WTC11 (cell line): ENCODE data around the gene CDH20. TPM values are rescaled to one million over a fixed set of nuclear protein-coding genes. Genes with fewer than 3 reads are reported as not detected.
A peak's percentile ranks its signal among the peaks of the same experiment; 100 is the strongest.

Experiments
- ATAC-seq: fragments of 200-7000 bp; cut with Tn5 transposase; 2 replicates; pipeline ENCODE4 v1.10.0; 2021; ENCODE audit warnings: mild to moderate bottlenecking, moderate library complexity
- CTCF ChIA-PET: fragments of 300-600 bp; sonication (Branson Sonifier 250); formaldehyde crosslinking; loops from one replicate; lab custom pipeline; 2021; ENCODE audit warnings: antibody characterized with exemption; lab: Charles Lee
- POLR2A ChIA-PET: fragments of 350-600 bp; sonication (Branson Sonifier 250); formaldehyde crosslinking; loops from one replicate; lab custom pipeline; 2021; ENCODE audit warnings: antibody characterized with exemption; lab: Charles Lee
- DNase-seq: peaks from one replicate; pipeline ENCODE4 v3.0.0; 2021; ENCODE audit warnings: low spot score
- H3K27ac Mint-ChIP-seq: 2 replicates; pipeline ENCODE4 v1.8.0; 2021; ENCODE audit warnings: mixed read lengths
- H3K27me3 Mint-ChIP-seq: 2 replicates; pipeline ENCODE4 v1.8.0; 2021; ENCODE audit warnings: low read depth, mild to moderate bottlenecking, moderate library complexity, mixed read lengths
- H3K36me3 Mint-ChIP-seq: 2 replicates; pipeline ENCODE4 v1.8.0; 2021; ENCODE audit warnings: mixed read lengths
- H3K4me1 Mint-ChIP-seq: 2 replicates; pipeline ENCODE4 v1.8.0; 2022; ENCODE audit warnings: mixed read lengths
- H3K4me3 Mint-ChIP-seq: 2 replicates; pipeline ENCODE4 v1.8.0; 2021; ENCODE audit warnings: mild to moderate bottlenecking, moderate library complexity, mixed read lengths
- H3K9me3 Mint-ChIP-seq: 2 replicates; pipeline ENCODE4 v1.8.0; 2021; ENCODE audit warnings: mixed read lengths
- AR ChIP-seq: fragments of 250-450 bp; sonication (Bioruptor Pico); IDR thresholded peaks from 2 replicates; pipeline ENCODE4 v1.9.0; 2021; ENCODE audit warnings: mild to moderate bottlenecking
- ARID4B ChIP-seq: sonication (generic); formaldehyde crosslinking; IDR thresholded peaks from 2 replicates; pipeline ENCODE4 v1.8.0; 2023; ENCODE audit warnings: missing genetic modification reagents, mild to moderate bottlenecking, borderline replicate concordance
- CTCF ChIP-seq: fragments of 200-600 bp; IDR thresholded peaks from 2 replicates; pipeline ENCODE4 v1.8.0; 2022; ENCODE audit warnings: antibody characterized with exemption
- ETV6 ChIP-seq: sonication (generic); formaldehyde crosslinking; IDR thresholded peaks from 2 replicates; pipeline ENCODE4 v1.8.1; 2022; ENCODE audit warnings: mild to moderate bottlenecking, missing genetic modification reagents
- FOXP4 ChIP-seq: sonication (generic); formaldehyde crosslinking; IDR thresholded peaks from 2 replicates; pipeline ENCODE4 v1.8.0; 2022; ENCODE audit warnings: mild to moderate bottlenecking, missing genetic modification reagents
- GTF2I ChIP-seq: fragments of 250-450 bp; sonication (Bioruptor Pico); conservative IDR thresholded peaks from 2 replicates; pipeline ENCODE4 v1.4.0; 2021; ENCODE audit warnings: mild to moderate bottlenecking
- IRF1 ChIP-seq: sonication (generic); formaldehyde crosslinking; IDR thresholded peaks from 2 replicates; pipeline ENCODE4 v1.8.0; 2023; ENCODE audit warnings: missing genetic modification reagents
- MXD4 ChIP-seq: fragments of 250-450 bp; sonication (Bioruptor Pico); IDR thresholded peaks from 2 replicates; pipeline ENCODE4 v1.8.0; 2021; ENCODE audit warnings: mild to moderate bottlenecking, moderate library complexity, borderline replicate concordance
- PRDM15 ChIP-seq: sonication (generic); formaldehyde crosslinking; IDR thresholded peaks from 2 replicates; pipeline ENCODE4 v1.8.0; 2022; ENCODE audit warnings: missing genetic modification reagents
- SMAD3 ChIP-seq: sonication (generic); formaldehyde crosslinking; IDR thresholded peaks from 2 replicates; pipeline ENCODE4 v1.8.0; 2022; ENCODE audit warnings: missing genetic modification reagents, mild to moderate bottlenecking, borderline replicate concordance
- ZBTB43 ChIP-seq: sonication (generic); formaldehyde crosslinking; IDR thresholded peaks from 2 replicates; pipeline ENCODE4 v1.8.1; 2023; ENCODE audit warnings: mild to moderate bottlenecking, missing genetic modification reagents
- ZNF121 ChIP-seq: sonication (generic); formaldehyde crosslinking; IDR thresholded peaks from 2 replicates; pipeline ENCODE4 v1.8.0; 2023; ENCODE audit warnings: missing genetic modification reagents
- ZNF425 ChIP-seq: fragments of 250-450 bp; sonication (Bioruptor Pico); conservative IDR thresholded peaks from 2 replicates; pipeline ENCODE4 v1.9.0; 2021; ENCODE audit warnings: mild to moderate bottlenecking
- ZNF671 ChIP-seq: fragments of 250-450 bp; sonication (Bioruptor Pico); IDR thresholded peaks from 2 replicates; pipeline ENCODE4 v1.8.0; 2021; ENCODE audit warnings: mild to moderate bottlenecking
- total RNA-seq: library from RNA; stranded (reverse); gene quantifications from 3 replicates; pipeline ENCODE4 v1.2.3, GENCODE V29; 2021

Gene CDH20
- total RNA-seq, 1 experiment from 2014 or later: 0.39 TPM

GRCh38 chr18:61322265-61322873 lies 10.9 kb upstream of the CDH20 start:
- DNase-seq: peak; percentile 89
- H3K27me3 Mint-ChIP-seq: no peaks in the 10 kb centered on the region
- no peak overlapping the region for H3K27ac Mint-ChIP-seq
- H3K4me1 Mint-ChIP-seq: peaks cover under 1% of the 10 kb centered on the region; the same call in 1 of the 2 replicates
- ChIA-PET POLR2A (interaction anchor here (0.6 kb wide), 1 partner anchor 69 kb away, joined by 3 read pairs; no protein-coding TSS in a partner anchor), CTCF (interaction anchor here (0.6 to 3.8 kb wide), 9 partner anchors 11 to 762 kb away, joined by 3 to 21 read pairs (median 4); partner anchors contain the start of gene CDH20)
- peaks cover 16% of the 10 kb centered on the region for H3K9me3 Mint-ChIP-seq
- peak; percentile 100 for ATAC-seq
- H3K36me3 Mint-ChIP-seq: peaks cover 6% of the 10 kb centered on the region
- H3K4me3 Mint-ChIP-seq: no peak overlapping the region
- TF ChIP-seq SMAD3 (no peak), CTCF (peak; percentile 75)

- ATAC-seq (no peak), DNase-seq (no peak)
- peaks cover 7% of the 10 kb centered on the region for H3K4me1 Mint-ChIP-seq
- no peak overlapping the region for H3K4me3 Mint-ChIP-seq
- ChIA-PET POLR2A (no interaction called here), CTCF (interaction anchor here (3.8 kb wide), 1 partner anchor 178 kb away, joined by 21 read pairs; no protein-coding TSS in a partner anchor)
- no peaks in the 10 kb centered on the region; the same call in 1 of the 2 replicates for H3K27me3 Mint-ChIP-seq
- H3K36me3 Mint-ChIP-seq: no peaks in the 10 kb centered on the region
- H3K9me3 Mint-ChIP-seq: peaks cover 7% of the 10 kb centered on the region
- H3K27ac Mint-ChIP-seq: no peak overlapping the region
- TF ChIP-seq PRDM15 (CRISPR knock-in tag) (no peak), AR (CRISPR knock-in tag) (no peak), ETV6 (CRISPR knock-in tag) (no peak), ZNF425 (CRISPR knock-in tag) (no peak), IRF1 (CRISPR knock-in tag) (no peak), MXD4 (no peak), GTF2I (CRISPR knock-in tag) (no peak), ARID4B (CRISPR knock-in tag) (no peak), ZNF671 (CRISPR knock-in tag) (no peak), ZNF121 (CRISPR knock-in tag) (no peak), FOXP4 (CRISPR knock-in tag) (no peak), ZBTB43 (CRISPR knock-in tag) (no peak)
Observed at GRCh38 chr18:61323951-61324350, 9.3 kb upstream of the CDH20 start.
